ENCODE data around the gene GPR158. TPM values are rescaled to one million over a fixed set of nuclear protein-coding genes. Genes with fewer than 3 reads are reported as not detected.

GPR158 gene
- total RNA-seq, 2 experiments from 2014 or later, result not detected

DNA sequence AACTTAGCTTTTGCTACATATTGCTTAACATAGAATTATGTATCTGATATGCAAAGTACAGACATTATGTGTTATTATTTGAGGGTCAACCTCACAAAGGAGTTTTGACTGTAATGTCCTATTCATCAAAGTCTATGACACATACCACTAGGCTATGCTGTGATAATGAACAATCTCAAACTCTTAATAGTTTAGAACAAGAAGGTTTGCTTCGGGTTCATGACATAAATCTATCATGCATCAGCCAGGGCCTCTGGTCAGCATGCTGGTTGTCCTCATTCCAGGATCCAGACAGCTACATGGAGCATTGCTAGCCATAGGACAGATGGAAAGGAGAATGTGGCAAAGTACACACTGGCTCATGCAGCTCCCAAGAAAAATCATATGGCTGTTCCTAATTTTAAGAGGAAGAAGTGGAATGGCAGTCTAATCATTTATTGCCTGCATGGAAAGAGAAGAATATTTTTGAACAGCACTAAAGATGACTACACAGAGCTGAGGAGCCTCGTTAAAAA is 332.1 kb downstream of the GPR158 start:
- no peaks in the 10 kb centered on the region for H3K9me2 ChIP-seq (ENCODE audit: insufficient read depth, low read length)
- H3K27ac ChIP-seq (ENCODE audit: low read depth, low read length, poor library complexity, severe bottlenecking), result no peak overlapping the region
- ChIA-PET POLR2A (interaction anchor here (0.6 kb wide), 1 partner anchor 17 kb away, joined by 3 read pairs; no protein-coding TSS in a partner anchor), CTCF (ENCODE audit: unreplicated experiment) (no interaction called here)
- no TSS peak for BruUV-seq (replicated peaks)
- TF ChIP-seq EZH2phosphoT487 (IDR thresholded peaks at IDR 0.05; ENCODE audit: borderline replicate concordance, low read depth, low read length), result no peak
- TF ChIP-seq, protein P1, sequence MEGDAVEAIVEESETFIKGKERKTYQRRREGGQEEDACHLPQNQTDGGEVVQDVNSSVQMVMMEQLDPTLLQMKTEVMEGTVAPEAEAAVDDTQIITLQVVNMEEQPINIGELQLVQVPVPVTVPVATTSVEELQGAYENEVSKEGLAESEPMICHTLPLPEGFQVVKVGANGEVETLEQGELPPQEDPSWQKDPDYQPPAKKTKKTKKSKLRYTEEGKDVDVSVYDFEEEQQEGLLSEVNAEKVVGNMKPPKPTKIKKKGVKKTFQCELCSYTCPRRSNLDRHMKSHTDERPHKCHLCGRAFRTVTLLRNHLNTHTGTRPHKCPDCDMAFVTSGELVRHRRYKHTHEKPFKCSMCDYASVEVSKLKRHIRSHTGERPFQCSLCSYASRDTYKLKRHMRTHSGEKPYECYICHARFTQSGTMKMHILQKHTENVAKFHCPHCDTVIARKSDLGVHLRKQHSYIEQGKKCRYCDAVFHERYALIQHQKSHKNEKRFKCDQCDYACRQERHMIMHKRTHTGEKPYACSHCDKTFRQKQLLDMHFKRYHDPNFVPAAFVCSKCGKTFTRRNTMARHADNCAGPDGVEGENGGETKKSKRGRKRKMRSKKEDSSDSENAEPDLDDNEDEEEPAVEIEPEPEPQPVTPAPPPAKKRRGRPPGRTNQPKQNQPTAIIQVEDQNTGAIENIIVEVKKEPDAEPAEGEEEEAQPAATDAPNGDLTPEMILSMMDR (conservative IDR thresholded peaks at IDR 0.05; ENCODE audit: low read length), result no peak
- no peaks in the 10 kb centered on the region for H3K79me2 ChIP-seq (ENCODE audit: insufficient read depth, low read depth, low read length)
- H3K4me2 ChIP-seq (ENCODE audit: low read length), result no peak overlapping the region
- H2AFZ ChIP-seq (ENCODE audit: low read length), result no peak overlapping the region
- H3K4me1 ChIP-seq (ENCODE audit: insufficient read depth, low read length, poor library complexity, severe bottlenecking), result no peaks in the 10 kb centered on the region
- H3K36me3 ChIP-seq (ENCODE audit: insufficient read depth, low read length), result no peaks in the 10 kb centered on the region
- H3K4me3 ChIP-seq (ENCODE audit: low read depth, low read length, poor library complexity, severe bottlenecking), result no peak overlapping the region
- H4K20me1 ChIP-seq (ENCODE audit: insufficient read depth, low read length), result no peaks in the 10 kb centered on the region
- no peaks in the 10 kb centered on the region for H3K9me3 ChIP-seq (ENCODE audit: low read length)
- intact Hi-C loops (cut with micrococcal nuclease; ENCODE audit: unreplicated experiment), result no loop called here
- DNase-seq (ENCODE audit: low spot score), result no peak

DNA sequence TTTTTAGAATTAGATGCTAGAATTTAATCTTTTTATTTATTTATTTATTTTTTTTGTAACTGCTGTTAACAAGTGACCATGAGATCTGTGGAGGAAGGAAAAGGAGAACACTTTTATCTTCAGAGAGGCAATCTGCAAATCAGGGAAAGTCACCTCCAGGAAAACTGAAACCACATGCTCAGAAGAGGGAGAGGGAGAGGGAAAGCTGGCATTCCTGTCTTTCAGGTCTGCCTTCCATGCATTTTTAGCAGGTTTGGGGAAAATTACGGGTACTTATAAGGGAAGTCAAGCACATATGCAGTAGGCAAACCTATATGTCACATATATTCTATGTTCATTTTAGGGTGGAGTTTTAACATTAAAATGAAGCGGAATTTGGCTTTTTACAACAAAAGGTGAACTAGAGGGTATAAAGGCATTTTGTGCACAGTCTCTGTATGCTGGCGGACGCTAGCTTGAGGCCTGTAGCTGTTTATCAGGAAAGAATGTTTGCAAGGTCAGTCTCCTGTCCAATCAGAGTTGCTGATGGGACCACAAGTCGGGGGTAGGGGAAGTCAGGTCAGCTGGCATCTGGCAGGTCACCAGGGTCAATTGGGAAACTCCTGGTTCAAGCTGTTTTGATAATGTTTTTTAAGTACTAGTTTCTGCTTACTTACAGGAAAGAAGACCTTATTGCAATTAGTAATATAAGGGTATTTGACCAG is 333.5 kb downstream of the GPR158 start:
- ChIA-PET POLR2A (no interaction called here), CTCF (ENCODE audit: unreplicated experiment) (no interaction called here)
- Histone ChIP-seq H3K4me3 (ENCODE audit: low read depth, low read length, poor library complexity, severe bottlenecking) (no peak overlapping the region), H3K36me3 (ENCODE audit: insufficient read depth, low read length) (no peaks in the 10 kb centered on the region), H3K79me2 (ENCODE audit: insufficient read depth, low read depth, low read length) (no peaks in the 10 kb centered on the region), H2AFZ (ENCODE audit: low read length) (no peak overlapping the region), H4K20me1 (ENCODE audit: insufficient read depth, low read length) (no peaks in the 10 kb centered on the region), H3K9me2 (ENCODE audit: insufficient read depth, low read length) (no peaks in the 10 kb centered on the region), H3K27ac (ENCODE audit: low read depth, low read length, poor library complexity, severe bottlenecking) (no peak overlapping the region), H3K4me2 (ENCODE audit: low read length) (no peak overlapping the region), H3K4me1 (ENCODE audit: insufficient read depth, low read length, poor library complexity, severe bottlenecking) (no peaks in the 10 kb centered on the region), H3K9me3 (ENCODE audit: low read length) (no peaks in the 10 kb centered on the region)
- intact Hi-C loops (cut with micrococcal nuclease; ENCODE audit: unreplicated experiment), result no loop called here
- no TSS peak for BruUV-seq (replicated peaks)
- TF ChIP-seq, protein P1 (conservative IDR thresholded peaks at IDR 0.05; ENCODE audit: low read length), result no peak
- no peak for TF ChIP-seq EZH2phosphoT487 (IDR thresholded peaks at IDR 0.05; ENCODE audit: borderline replicate concordance, low read depth, low read length)
- no peak for DNase-seq (ENCODE audit: low spot score)

DNA sequence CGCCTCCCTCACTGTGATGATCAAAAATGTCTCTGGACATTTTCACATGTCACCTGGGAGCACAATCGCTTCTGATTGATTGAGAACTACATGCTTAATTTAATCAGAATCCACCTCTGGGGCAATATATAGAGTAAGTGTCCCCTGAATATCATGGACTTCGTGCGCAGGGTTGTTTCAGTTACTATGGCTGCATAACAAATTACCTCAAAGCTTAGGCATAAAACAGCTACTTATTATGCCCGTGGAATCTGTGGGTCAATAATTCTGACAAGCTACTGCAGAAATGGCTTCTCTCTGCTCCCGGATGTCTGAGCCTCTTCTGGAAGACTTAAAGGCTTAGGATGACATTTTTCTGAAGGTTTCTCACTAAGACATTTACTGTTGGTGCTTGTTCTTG is 334.4 kb downstream of the GPR158 start:
- Histone ChIP-seq H3K4me3 (ENCODE audit: low read depth, low read length, poor library complexity, severe bottlenecking) (no peak overlapping the region), H3K9me2 (ENCODE audit: insufficient read depth, low read length) (no peaks in the 10 kb centered on the region), H3K4me1 (ENCODE audit: insufficient read depth, low read length, poor library complexity, severe bottlenecking) (no peaks in the 10 kb centered on the region), H3K36me3 (ENCODE audit: insufficient read depth, low read length) (no peaks in the 10 kb centered on the region), H3K4me2 (ENCODE audit: low read length) (no peak overlapping the region), H3K9me3 (ENCODE audit: low read length) (no peaks in the 10 kb centered on the region), H3K79me2 (ENCODE audit: insufficient read depth, low read depth, low read length) (no peaks in the 10 kb centered on the region), H3K27ac (ENCODE audit: low read depth, low read length, poor library complexity, severe bottlenecking) (no peak overlapping the region), H4K20me1 (ENCODE audit: insufficient read depth, low read length) (no peaks in the 10 kb centered on the region), H2AFZ (ENCODE audit: low read length) (no peak overlapping the region)
- intact Hi-C loops (cut with micrococcal nuclease; ENCODE audit: unreplicated experiment), result no loop called here
- BruUV-seq (replicated peaks), result no TSS peak
- ChIA-PET POLR2A (no interaction called here), CTCF (ENCODE audit: unreplicated experiment) (no interaction called here)
- no peak for DNase-seq (ENCODE audit: low spot score)
- TF ChIP-seq, protein P1 (conservative IDR thresholded peaks at IDR 0.05; ENCODE audit: low read length), result no peak
- TF ChIP-seq EZH2phosphoT487 (IDR thresholded peaks at IDR 0.05; ENCODE audit: borderline replicate concordance, low read depth, low read length), result no peak

All from OCI-LY7 (cell line).